Endothelial cell of umbilical vein (primary cell): ENCODE data around the gene MEI1. TPM values are rescaled to one million over a fixed set of nuclear protein-coding genes. Genes with fewer than 3 reads are reported as not detected.
A peak's percentile ranks its signal among the peaks of the same experiment; 100 is the strongest.

ENCODE experiments used
- BruUV-seq: library from RNA; stranded (reverse); fragments of 400-500 nt; replicated peaks from 2 replicates; lab custom pipeline; 2021; lab: Mats Ljungman, UMichigan
- CTCF ChIA-PET: fragments of 300-600, 350-600 bp; sonication (Branson Sonifier 250); formaldehyde crosslinking; loops from one replicate; lab custom pipeline; 2021; ENCODE audit warnings: antibody characterized with exemption, inconsistent platforms; lab: Charles Lee
- POLR2A ChIA-PET: fragments of 300-600, 350-600 bp; sonication (Branson Sonifier 250); formaldehyde crosslinking; loops from one replicate; lab custom pipeline; 2021; ENCODE audit warnings: antibody characterized with exemption, inconsistent platforms; lab: Charles Lee
- DNase-seq: peaks from one replicate; pipeline ENCODE4 v3.0.0-alpha.2; 2011; ENCODE audit warnings: low read depth, low spot score
- FAIRE-seq: peaks from 2 replicates; lab custom pipeline; 2011; peaks lifted over from hg19 to GRCh38; lab: Jason Lieb, UNC
- H2AFZ ChIP-seq: 2 replicates; pipeline ENCODE4 v1.6.0; 2012; ENCODE audit warnings: low read depth, low read length, control low read depth, inconsistent platforms
- H3K27ac ChIP-seq: 2 replicates; pipeline ENCODE4 v1.5.1; 2011; ENCODE audit warnings: low read depth, mild to moderate bottlenecking, control low read depth, low read length, moderate library complexity; ENCODE audit not compliant: insufficient read depth
- H3K27me3 ChIP-seq, 2 experiments: 2 replicates each; pipeline versions ENCODE4 v1.6.0 to v1.6.1; 2011; ENCODE audit warnings: low read length in 2 of 2, mixed read lengths in 1 of 2; ENCODE audit not compliant: control insufficient read depth in 2 of 2, insufficient read depth in 2 of 2
- H3K36me3 ChIP-seq, 2 experiments: 2 replicates in 1 of 2; 3 replicates in 1 of 2; pipeline ENCODE4 v1.5.1; 2011; ENCODE audit warnings: low read length in 2 of 2, mild to moderate bottlenecking in 1 of 2, moderate library complexity in 1 of 2; ENCODE audit not compliant: control insufficient read depth in 2 of 2, insufficient read depth in 2 of 2; ENCODE audit errors: extremely low read depth in 1 of 2
- H3K4me1 ChIP-seq: 3 replicates; pipeline ENCODE4 v1.5.1; 2011; ENCODE audit warnings: mild to moderate bottlenecking, low read length; ENCODE audit not compliant: control insufficient read depth, insufficient read depth; ENCODE audit errors: extremely low read depth
- H3K4me2 ChIP-seq: 2 replicates; pipeline ENCODE4 v1.6.1; 2011; ENCODE audit warnings: low read length, control low read depth, mixed read lengths; ENCODE audit not compliant: insufficient read depth
- H3K4me3 ChIP-seq, 3 experiments: fragments of 200-600 bp in 1 of 3; sonication (generic), shearing (Covaris generic) in 1 of 3; replicated peaks in 1 of 3; 2 replicates each; pipeline ENCODE4 v1.5.1; 2011 to 2016; ENCODE audit warnings: control low read depth in 3 of 3, low read length in 3 of 3, mild to moderate bottlenecking in 2 of 3, inconsistent platforms in 1 of 3, low read depth in 1 of 3, moderate library complexity in 1 of 3; ENCODE audit not compliant: insufficient read depth in 1 of 3
- H3K79me2 ChIP-seq: 2 replicates; pipeline ENCODE4 v1.6.0; 2012; ENCODE audit warnings: low read length, inconsistent platforms; ENCODE audit not compliant: control insufficient read depth, insufficient read depth
- H3K9ac ChIP-seq: replicated peaks from 2 replicates; pipeline ENCODE3; 2011; ENCODE audit warnings: low read length, control low read depth; ENCODE audit not compliant: insufficient read depth; ENCODE audit errors: extremely low read depth
- H3K9me1 ChIP-seq: replicated peaks from 3 replicates; pipeline ENCODE4 v1.6.0; 2011; ENCODE audit warnings: mild to moderate bottlenecking, low read length; ENCODE audit not compliant: control insufficient read depth, insufficient read depth; ENCODE audit errors: extremely low read depth
- H3K9me3 ChIP-seq: replicated peaks from 2 replicates; pipeline ENCODE4 v1.5.1; 2012; ENCODE audit warnings: low read length, inconsistent platforms; ENCODE audit not compliant: control insufficient read depth, insufficient read depth
- H4K20me1 ChIP-seq: replicated peaks from 2 replicates; pipeline ENCODE3; 2011; ENCODE audit warnings: mild to moderate bottlenecking, low read length; ENCODE audit not compliant: control insufficient read depth, insufficient read depth; ENCODE audit errors: extremely low read depth
- CTCF ChIP-seq, 2 donors: IDR thresholded peaks; 1 replicate in 1 of 2; 2 replicates in 1 of 2; pipeline ENCODE4 v1.5.1; 2011; ENCODE audit warnings: low read length in 2 of 2, mild to moderate bottlenecking in 2 of 2, moderate library complexity in 2 of 2, control low read depth in 1 of 2, inconsistent platforms in 1 of 2, low read depth in 1 of 2; ENCODE audit not compliant: insufficient read depth in 1 of 2; ENCODE audit errors: extremely low read depth in 1 of 2
- EZH2 ChIP-seq: IDR thresholded peaks from 2 replicates; pipeline ENCODE4 v1.6.1; 2012; ENCODE audit warnings: borderline replicate concordance, low read depth, mild to moderate bottlenecking, moderate library complexity, low read length, inconsistent platforms; ENCODE audit not compliant: severe bottlenecking
- FOS ChIP-seq: IDR thresholded peaks from 2 replicates; pipeline ENCODE4 v1.6.1; 2011; ENCODE audit warnings: mild to moderate bottlenecking, low read length, moderate library complexity, borderline replicate concordance; ENCODE audit not compliant: insufficient read depth
- GATA2 ChIP-seq: IDR thresholded peaks from 2 replicates; pipeline ENCODE4 v1.7.0; 2011; ENCODE audit warnings: low read depth, mild to moderate bottlenecking, moderate library complexity, mixed read lengths, low read length; ENCODE audit not compliant: insufficient read length, insufficient read depth
- JUN ChIP-seq: IDR thresholded peaks from 2 replicates; pipeline ENCODE4 v1.6.1; 2011; ENCODE audit warnings: borderline replicate concordance, low read depth; ENCODE audit not compliant: insufficient read length, insufficient read depth
- MYC ChIP-seq: IDR thresholded peaks from one replicate; pipeline ENCODE4 v1.6.1; 2011; ENCODE audit warnings: mild to moderate bottlenecking, low read depth, low read length
- POLR2A ChIP-seq: IDR thresholded peaks from 2 replicates; pipeline ENCODE4 v1.6.1; 2012; ENCODE audit warnings: low read depth, mild to moderate bottlenecking, control low read depth, low read length
- POLR2AphosphoS5 ChIP-seq: IDR thresholded peaks from 2 replicates; pipeline ENCODE4 v1.6.1; 2012; ENCODE audit warnings: low read depth, mild to moderate bottlenecking, control low read depth, low read length, moderate library complexity; ENCODE audit not compliant: insufficient read depth
- dilution Hi-C: fragments of 300-500 bp; cut with MboI; formaldehyde crosslinking; loops from one replicate; pipeline ENCODE4 v1.15.0; 2019; ENCODE audit warnings: low sequenced_read_pairs; ENCODE audit not compliant: extremely low pct_ligation_motif_present
- intact Hi-C: fragments of 100-400 bp; cut with micrococcal nuclease; formaldehyde crosslinking; loops from one replicate; pipeline ENCODE4 v1.10.0; 2022
- polyA plus RNA-seq, 4 experiments: library from polyadenylated mRNA; depleted of rRNA in 3 of 4; stranded (reverse) in 3 of 4; unstranded in 1 of 4; fragments of >200 nt; gene quantifications; 2 replicates each; pipeline versions ENCODE4 v1.2.1 to v1.2.3, GENCODE V29; 2011 to 2012; ENCODE audit warnings: missing spikeins in 1 of 4
- total RNA-seq: library from RNA; stranded (reverse); gene quantifications from 2 replicates; pipeline ENCODE4 v1.2.3, GENCODE V29; 2021
- TF ChIP-seq, protein P1 (sequence below): IDR thresholded peaks from 2 replicates; pipeline ENCODE4 v1.6.1; 2011; ENCODE audit not compliant: insufficient read depth, insufficient read length

The MEI1 gene
- total and polyA plus RNA-seq, 2 donors (not counting 3 experiments of a cell fraction or from before 2014, with no cell fraction given) = 1.5 to 1.9 TPM

GRCh38 chr22:41681616-41682015 is 17.7 kb upstream of the MEI1 start:
- Histone ChIP-seq H3K27ac (peak overlapping the region; percentile 62), H3K27me3 (no peaks in the 10 kb centered on the region), H4K20me1 (no peaks in the 10 kb centered on the region), H3K9me1 (no peaks in the 10 kb centered on the region), H2AFZ (no peak overlapping the region), H3K79me2 (peaks cover 78% of the 10 kb centered on the region), H3K4me2 (peak overlapping the region; percentile 3), H3K9me3 (no peaks in the 10 kb centered on the region), H3K4me1 (peaks cover 4% of the 10 kb centered on the region), H3K9ac (peak overlapping the region; percentile 70), H3K36me3 (peaks cover 0 to 15% of the 10 kb centered on the region in 2 experiments), H3K4me3 (peak overlapping the region; percentile 11 to 63 (median 60))
- ChIA-PET POLR2A (no interaction called here), CTCF (interaction anchor here (1.9 to 2.0 kb wide), 2 partner anchors 15 to 259 kb away, joined by 4 to 7 read pairs; no protein-coding TSS in a partner anchor)
- no peak for FAIRE-seq
- no TSS peak for BruUV-seq
- intact Hi-C loops (no loop called here), dilution Hi-C loops (no loop called here)
- DNase-seq = peak; percentile 10
- TF ChIP-seq MYC = no peak
- no peak for TF ChIP-seq POLR2A
- no peak for TF ChIP-seq CTCF (IDR thresholded peaks at IDR 0.05; ENCODE audit: extremely low read depth in 1 of 2, insufficient read depth in 1 of 2, low read depth in 1 of 2, low read length in 2 of 2)
- TF ChIP-seq GATA2 = no peak
- TF ChIP-seq FOS = no peak
- TF ChIP-seq JUN = no peak
- no peak for TF ChIP-seq POLR2AphosphoS5
- no peak for TF ChIP-seq EZH2
- TF ChIP-seq, protein P1, sequence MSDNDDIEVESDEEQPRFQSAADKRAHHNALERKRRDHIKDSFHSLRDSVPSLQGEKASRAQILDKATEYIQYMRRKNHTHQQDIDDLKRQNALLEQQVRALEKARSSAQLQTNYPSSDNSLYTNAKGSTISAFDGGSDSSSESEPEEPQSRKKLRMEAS = no peak
